ENCODE measurements around the gene ZNF512. TPM values are rescaled to one million over a fixed set of nuclear protein-coding genes. Genes with fewer than 3 reads are reported as not detected.
A peak's percentile ranks its signal among the peaks of the same experiment; 100 is the strongest.
"Not testable (repeated sequence)": the region's sequence is repeated elsewhere in the genome, so short reads cannot be mapped to it uniquely, and the experiment has no call there.

ZNF512 gene, protein sequence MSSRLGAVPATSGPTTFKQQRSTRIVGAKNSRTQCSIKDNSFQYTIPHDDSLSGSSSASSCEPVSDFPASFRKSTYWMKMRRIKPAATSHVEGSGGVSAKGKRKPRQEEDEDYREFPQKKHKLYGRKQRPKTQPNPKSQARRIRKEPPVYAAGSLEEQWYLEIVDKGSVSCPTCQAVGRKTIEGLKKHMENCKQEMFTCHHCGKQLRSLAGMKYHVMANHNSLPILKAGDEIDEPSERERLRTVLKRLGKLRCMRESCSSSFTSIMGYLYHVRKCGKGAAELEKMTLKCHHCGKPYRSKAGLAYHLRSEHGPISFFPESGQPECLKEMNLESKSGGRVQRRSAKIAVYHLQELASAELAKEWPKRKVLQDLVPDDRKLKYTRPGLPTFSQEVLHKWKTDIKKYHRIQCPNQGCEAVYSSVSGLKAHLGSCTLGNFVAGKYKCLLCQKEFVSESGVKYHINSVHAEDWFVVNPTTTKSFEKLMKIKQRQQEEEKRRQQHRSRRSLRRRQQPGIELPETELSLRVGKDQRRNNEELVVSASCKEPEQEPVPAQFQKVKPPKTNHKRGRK
- total RNA-seq = 23.5 TPM

DNA sequence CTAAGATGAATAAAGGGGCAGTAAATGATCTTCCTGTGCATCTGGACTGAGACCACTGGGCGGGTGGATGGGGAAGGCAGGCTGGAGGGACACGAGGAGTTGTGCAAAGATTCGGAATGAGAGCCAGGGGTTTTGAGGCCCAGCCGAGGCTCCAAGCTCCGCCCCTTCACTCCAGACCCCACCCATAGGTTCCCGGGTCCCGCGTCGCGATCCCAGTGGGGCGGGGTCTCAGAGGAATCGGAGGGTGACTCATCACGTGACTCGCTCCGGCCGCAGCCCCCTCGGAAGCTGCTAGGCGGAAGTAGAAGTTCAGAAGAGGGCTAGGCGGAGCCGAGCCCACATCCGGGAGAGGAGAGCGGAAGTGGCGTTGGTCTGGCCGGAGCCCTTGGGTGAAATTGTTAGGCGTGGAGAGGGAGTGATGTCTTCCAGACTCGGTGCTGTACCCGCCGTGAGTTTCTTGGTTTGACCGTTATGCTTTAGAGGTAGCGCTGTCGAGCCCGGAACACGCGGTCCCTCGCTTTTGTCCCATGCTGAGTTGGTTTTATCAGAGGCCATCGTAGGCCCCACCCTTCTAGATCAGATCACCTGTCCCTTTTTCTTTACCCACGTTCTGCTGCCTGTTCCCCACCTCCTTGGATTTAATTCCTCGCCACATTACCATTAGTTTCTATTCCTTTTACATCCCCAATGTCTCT lies at the start of gene ZNF512:
ZNF512 (plus strand) TSS at position 348 of the 695 bp plus-strand sequence; CDS start at position 419, 71 bp downstream.
- Histone ChIP-seq H3K36me3 (ENCODE audit: control insufficient read depth in 3 of 3, insufficient read depth in 3 of 3, low read length in 3 of 3) (no peaks in the 10 kb centered on the region), H3K9me3 (ENCODE audit: control insufficient read depth in 3 of 3, low read length in 3 of 3) (peaks cover 2 to 10% (median 6%) of the 10 kb centered on the region in 3 donors), H3K4me3 (ENCODE audit: low read length in 3 of 3) (peak within 1 kb of the TSS; percentile 68 to 96 (median 74)), H3K27me3 (ENCODE audit: control insufficient read depth in 3 of 3, insufficient read depth in 3 of 3, low read length in 3 of 3) (no peaks in the 10 kb centered on the region), H3K27ac (ENCODE audit: low read depth, low read length) (peak within 1 kb of the TSS; percentile 64), H3K4me1 (ENCODE audit: control insufficient read depth in 3 of 3, insufficient read depth in 3 of 3, low read length in 3 of 3) (peaks cover 9 to 23% (median 13%) of the 10 kb centered on the region in 3 donors), H3K9ac (ENCODE audit: low read depth in 1 of 3, low read length in 3 of 3) (peak within 1 kb of the TSS; percentile 58 to 86 (median 62))

DNA sequence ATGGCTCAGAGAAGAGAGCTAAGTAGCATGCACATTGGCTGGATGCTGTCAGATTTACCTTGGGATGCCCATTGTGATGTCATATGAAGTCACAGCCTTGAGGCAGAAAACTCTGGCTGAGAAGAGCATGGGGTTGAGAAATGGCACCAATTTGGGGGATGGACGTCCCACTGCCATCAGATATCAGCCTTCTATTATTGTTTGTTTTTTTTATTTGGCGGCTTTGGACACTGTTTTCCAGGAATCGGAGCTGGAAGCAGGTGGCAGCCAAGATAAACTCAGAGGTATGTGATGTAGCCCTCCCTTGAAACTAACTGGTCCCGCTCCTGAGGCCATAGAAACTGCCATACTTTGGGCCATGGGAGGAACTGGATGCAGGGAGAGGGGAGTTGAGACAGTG lies 45.6 kb upstream of the ZNF512 start:
- no peaks in the 10 kb centered on the region for H3K36me3 ChIP-seq (ENCODE audit: control insufficient read depth in 3 of 3, insufficient read depth in 3 of 3, low read length in 3 of 3)
- no peak overlapping the region for H3K4me3 ChIP-seq (ENCODE audit: low read length in 3 of 3)
- no peaks in the 10 kb centered on the region for H3K9me3 ChIP-seq (ENCODE audit: control insufficient read depth in 3 of 3, low read length in 3 of 3)
- H3K9ac ChIP-seq (ENCODE audit: low read depth in 1 of 3, low read length in 3 of 3) = no peak overlapping the region
- peaks cover 0 to 6% (median 2%) of the 10 kb centered on the region in 3 donors for H3K27me3 ChIP-seq (ENCODE audit: control insufficient read depth in 3 of 3, insufficient read depth in 3 of 3, low read length in 3 of 3)
- H3K4me1 ChIP-seq (ENCODE audit: control insufficient read depth in 3 of 3, insufficient read depth in 3 of 3, low read length in 3 of 3) = no peaks in the 10 kb centered on the region
- H3K27ac ChIP-seq (ENCODE audit: low read depth, low read length) = no peak overlapping the region

DNA sequence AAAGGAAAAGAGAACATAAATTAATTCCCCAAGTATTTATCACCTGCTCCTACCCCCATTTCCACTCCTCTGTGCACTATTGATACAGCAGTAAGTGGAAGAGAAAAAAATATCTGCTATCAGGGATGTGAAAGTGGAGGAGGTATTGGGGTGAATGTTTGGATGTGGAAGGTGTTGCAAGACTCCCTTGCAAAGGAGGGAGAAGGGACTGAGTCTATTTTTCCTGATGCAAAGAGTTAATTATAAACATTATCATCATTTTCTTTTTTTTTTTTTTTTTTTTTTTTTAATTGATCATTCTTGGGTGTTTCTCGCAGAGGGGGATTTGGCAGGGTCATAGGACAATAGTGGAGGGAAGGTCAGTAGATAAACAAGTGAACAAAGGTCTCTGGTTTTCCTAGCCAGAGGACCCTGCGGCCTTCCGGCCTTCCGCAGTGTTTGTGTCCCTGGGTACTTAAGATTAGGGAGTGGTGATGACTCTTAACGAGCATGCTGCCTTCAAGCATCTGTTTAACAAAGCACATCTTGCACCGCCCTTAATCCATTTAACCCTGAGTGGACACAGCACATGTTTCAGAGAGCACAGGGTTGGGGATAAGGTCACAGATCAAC lies 43.9 kb upstream of the ZNF512 start:
- H3K36me3 ChIP-seq (ENCODE audit: control insufficient read depth in 3 of 3, insufficient read depth in 3 of 3, low read length in 3 of 3); H3K9ac ChIP-seq (ENCODE audit: low read depth in 1 of 3, low read length in 3 of 3); H3K9me3 ChIP-seq (ENCODE audit: control insufficient read depth in 3 of 3, low read length in 3 of 3); H3K4me1 ChIP-seq (ENCODE audit: control insufficient read depth in 3 of 3, insufficient read depth in 3 of 3, low read length in 3 of 3); H3K27ac ChIP-seq (ENCODE audit: low read depth, low read length); H3K27me3 ChIP-seq (ENCODE audit: control insufficient read depth in 3 of 3, insufficient read depth in 3 of 3, low read length in 3 of 3); H3K4me3 ChIP-seq (ENCODE audit: low read length in 3 of 3): not testable (repeated sequence)

DNA sequence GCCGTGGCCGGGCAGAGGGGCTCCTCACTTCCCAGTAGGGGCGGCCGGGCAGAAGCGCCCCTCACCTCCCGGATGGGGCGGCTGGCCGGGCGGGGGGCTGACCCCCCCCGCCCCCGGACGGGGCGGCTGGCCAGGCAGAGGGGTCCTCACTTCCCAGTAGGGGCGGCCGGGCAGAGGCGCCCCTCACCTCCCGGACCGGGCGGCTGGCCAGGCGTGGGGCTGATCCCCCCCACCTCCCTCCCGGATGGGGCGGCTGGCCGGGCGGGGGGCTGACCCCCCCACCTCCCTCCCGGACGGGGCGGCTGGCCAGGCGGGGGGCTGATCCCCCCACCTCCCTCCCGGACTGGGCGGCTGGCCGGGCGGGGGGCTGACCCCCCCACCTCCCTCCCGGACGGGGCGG lies 43.2 kb upstream of the ZNF512 start:
- H3K27ac ChIP-seq (ENCODE audit: low read depth, low read length); H3K4me3 ChIP-seq (ENCODE audit: low read length in 3 of 3); H3K9ac ChIP-seq (ENCODE audit: low read depth in 1 of 3, low read length in 3 of 3); H3K27me3 ChIP-seq (ENCODE audit: control insufficient read depth in 3 of 3, insufficient read depth in 3 of 3, low read length in 3 of 3); H3K4me1 ChIP-seq (ENCODE audit: control insufficient read depth in 3 of 3, insufficient read depth in 3 of 3, low read length in 3 of 3); H3K9me3 ChIP-seq (ENCODE audit: control insufficient read depth in 3 of 3, low read length in 3 of 3); H3K36me3 ChIP-seq (ENCODE audit: control insufficient read depth in 3 of 3, insufficient read depth in 3 of 3, low read length in 3 of 3): not testable (repeated sequence)

DNA sequence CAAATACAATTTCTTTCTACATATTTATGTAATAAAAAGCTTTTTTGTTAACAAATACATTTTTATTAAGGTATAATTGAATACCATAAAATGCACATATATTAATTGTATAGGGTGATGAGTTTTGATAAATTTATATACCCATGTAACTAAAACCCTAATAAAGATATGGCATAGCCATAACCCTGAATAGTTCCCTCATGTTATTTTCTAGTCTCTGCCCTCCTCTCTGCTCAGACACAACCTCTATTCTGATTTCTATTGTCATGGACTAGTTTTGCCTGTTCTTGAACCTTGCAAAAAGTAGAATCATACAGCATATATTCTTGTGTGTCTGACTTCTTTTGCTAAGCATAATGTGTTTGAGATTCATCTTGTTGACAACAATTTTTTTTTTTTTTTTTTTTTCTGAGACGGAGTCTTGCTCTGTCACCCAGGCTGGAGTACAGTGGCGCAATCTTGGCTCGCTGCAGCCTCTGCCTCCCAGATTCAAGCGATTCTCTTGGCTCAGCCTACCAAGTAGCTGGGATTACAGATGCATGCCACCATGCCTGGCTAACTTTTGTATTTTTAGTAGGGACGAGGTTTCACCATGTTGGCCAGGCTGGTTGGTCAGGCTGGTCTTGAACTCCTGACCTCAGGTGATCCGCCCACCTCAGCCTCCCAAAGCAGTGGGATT lies 38.6 kb upstream of the ZNF512 start:
- H3K4me3 ChIP-seq (ENCODE audit: low read length in 3 of 3) = no peak overlapping the region

DNA sequence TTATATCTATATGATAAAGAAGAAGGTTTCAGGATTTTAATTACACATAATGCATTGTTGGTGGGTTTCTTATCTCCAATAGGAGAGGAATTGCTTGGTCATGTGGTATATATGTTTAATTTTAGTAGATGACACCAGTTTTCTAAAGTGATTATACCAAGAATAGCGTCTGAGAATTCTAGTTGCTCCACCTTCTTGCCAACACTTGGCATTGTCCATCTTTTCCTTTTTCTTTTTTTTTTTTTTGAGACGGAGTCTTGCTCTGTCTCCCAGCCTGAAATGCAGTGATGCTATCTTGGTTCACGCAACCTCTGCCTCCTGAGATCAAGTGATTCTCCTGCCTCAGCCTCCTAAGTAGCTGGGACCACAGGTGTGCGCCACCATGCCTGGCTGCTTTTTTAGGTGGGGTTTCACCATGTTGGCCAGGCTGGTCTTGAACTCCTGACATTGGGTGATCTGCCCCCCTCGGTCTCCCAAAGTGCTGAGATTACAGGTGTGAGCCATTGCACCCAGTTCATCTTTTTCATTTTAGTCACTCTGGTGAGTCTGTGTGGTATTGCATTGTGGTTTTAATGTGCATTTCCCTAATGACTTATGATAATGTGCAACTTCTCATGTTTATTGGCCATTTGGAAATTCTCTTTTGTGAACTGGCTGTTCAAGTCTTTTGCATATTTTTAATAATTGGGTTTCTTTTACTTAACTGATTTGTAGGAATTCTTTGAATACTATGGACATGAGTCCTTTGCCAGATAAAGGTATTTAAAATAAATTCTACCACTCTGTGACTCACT lies 37.3 kb upstream of the ZNF512 start:
- H3K9me3 ChIP-seq (ENCODE audit: control insufficient read depth in 3 of 3, low read length in 3 of 3) = peaks cover 0 to 3% (median 0%) of the 10 kb centered on the region in 3 donors
- no peaks in the 10 kb centered on the region for H3K27me3 ChIP-seq (ENCODE audit: control insufficient read depth in 3 of 3, insufficient read depth in 3 of 3, low read length in 3 of 3)
- H3K9ac ChIP-seq (ENCODE audit: low read depth in 1 of 3, low read length in 3 of 3) = no peak overlapping the region
- no peaks in the 10 kb centered on the region for H3K36me3 ChIP-seq (ENCODE audit: control insufficient read depth in 3 of 3, insufficient read depth in 3 of 3, low read length in 3 of 3)
- no peak overlapping the region for H3K27ac ChIP-seq (ENCODE audit: low read depth, low read length)
- H3K4me3 ChIP-seq (ENCODE audit: low read length in 3 of 3) = no peak overlapping the region
- H3K4me1 ChIP-seq (ENCODE audit: control insufficient read depth in 3 of 3, insufficient read depth in 3 of 3, low read length in 3 of 3) = no peaks in the 10 kb centered on the region

More for the DNA sequence above, 38.6 kb upstream of the ZNF512 start:
- H3K4me1 ChIP-seq (ENCODE audit: control insufficient read depth in 3 of 3, insufficient read depth in 3 of 3, low read length in 3 of 3) = no peaks in the 10 kb centered on the region
- H3K36me3 ChIP-seq (ENCODE audit: control insufficient read depth in 3 of 3, insufficient read depth in 3 of 3, low read length in 3 of 3) = no peaks in the 10 kb centered on the region
- H3K9ac ChIP-seq (ENCODE audit: low read depth in 1 of 3, low read length in 3 of 3) = no peak overlapping the region
- H3K27me3 ChIP-seq (ENCODE audit: control insufficient read depth in 3 of 3, insufficient read depth in 3 of 3, low read length in 3 of 3) = no peaks in the 10 kb centered on the region
- H3K27ac ChIP-seq (ENCODE audit: low read depth, low read length) = no peak overlapping the region
- H3K9me3 ChIP-seq (ENCODE audit: control insufficient read depth in 3 of 3, low read length in 3 of 3) = peaks cover 0 to 3% (median 0%) of the 10 kb centered on the region in 3 donors

DNA sequence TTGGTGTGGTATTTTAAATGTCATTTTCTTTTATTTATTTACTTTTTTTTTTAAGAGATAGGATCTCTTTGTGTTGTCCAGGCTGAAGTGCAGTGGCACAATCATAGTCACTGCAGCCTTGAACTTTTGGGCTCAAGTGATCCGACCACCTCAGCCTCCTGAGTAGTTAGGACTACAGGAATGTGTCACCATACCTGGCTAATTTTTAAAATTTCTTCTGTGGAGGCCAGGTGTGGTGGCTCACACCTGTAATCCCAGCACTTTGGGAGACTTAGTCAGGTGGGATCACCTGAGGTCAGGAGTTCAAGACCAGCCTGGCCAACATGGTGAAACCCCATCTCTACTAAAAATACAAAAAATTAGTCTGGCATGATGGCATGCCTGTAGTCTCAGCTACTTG lies 33.5 kb upstream of the ZNF512 start:
- H3K9me3 ChIP-seq (ENCODE audit: control insufficient read depth in 3 of 3, low read length in 3 of 3) = peaks cover 0 to 3% (median 0%) of the 10 kb centered on the region in 3 donors
- no peak overlapping the region for H3K4me3 ChIP-seq (ENCODE audit: low read length in 3 of 3)
- H3K27me3 ChIP-seq (ENCODE audit: control insufficient read depth in 3 of 3, insufficient read depth in 3 of 3, low read length in 3 of 3) = no peaks in the 10 kb centered on the region
- H3K27ac ChIP-seq (ENCODE audit: low read depth, low read length) = no peak overlapping the region
- no peaks in the 10 kb centered on the region for H3K4me1 ChIP-seq (ENCODE audit: control insufficient read depth in 3 of 3, insufficient read depth in 3 of 3, low read length in 3 of 3)
- no peak overlapping the region for H3K9ac ChIP-seq (ENCODE audit: low read depth in 1 of 3, low read length in 3 of 3)
- no peaks in the 10 kb centered on the region for H3K36me3 ChIP-seq (ENCODE audit: control insufficient read depth in 3 of 3, insufficient read depth in 3 of 3, low read length in 3 of 3)

DNA sequence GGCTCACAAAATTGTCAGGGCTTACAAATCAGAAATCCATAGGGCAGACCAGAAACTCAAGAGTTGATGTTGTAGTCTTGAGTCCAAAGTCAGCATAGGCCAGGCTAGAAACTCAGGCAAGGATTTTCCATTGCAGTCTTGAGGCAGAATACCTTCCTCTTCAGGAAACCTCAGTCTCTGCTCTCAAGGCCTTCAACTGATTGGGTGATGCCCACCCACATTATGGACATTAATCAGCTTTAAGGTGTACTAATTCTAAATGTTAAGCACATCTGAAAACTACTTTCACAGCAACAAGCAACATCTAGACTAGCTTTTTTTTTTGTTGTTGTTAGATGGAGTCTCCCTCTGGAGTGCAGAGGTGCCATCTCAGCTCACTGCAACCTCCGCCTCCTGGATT lies 31.3 kb upstream of the ZNF512 start:
- H3K4me3 ChIP-seq (ENCODE audit: low read length in 3 of 3) = no peak overlapping the region
- H3K9me3 ChIP-seq (ENCODE audit: control insufficient read depth in 3 of 3, low read length in 3 of 3) = peaks cover 0 to 1% (median 0%) of the 10 kb centered on the region in 3 donors
- no peak overlapping the region for H3K27ac ChIP-seq (ENCODE audit: low read depth, low read length)
- no peaks in the 10 kb centered on the region for H3K4me1 ChIP-seq (ENCODE audit: control insufficient read depth in 3 of 3, insufficient read depth in 3 of 3, low read length in 3 of 3)
- no peak overlapping the region for H3K9ac ChIP-seq (ENCODE audit: low read depth in 1 of 3, low read length in 3 of 3)
- no peaks in the 10 kb centered on the region for H3K27me3 ChIP-seq (ENCODE audit: control insufficient read depth in 3 of 3, insufficient read depth in 3 of 3, low read length in 3 of 3)
- H3K36me3 ChIP-seq (ENCODE audit: control insufficient read depth in 3 of 3, insufficient read depth in 3 of 3, low read length in 3 of 3) = no peaks in the 10 kb centered on the region

DNA sequence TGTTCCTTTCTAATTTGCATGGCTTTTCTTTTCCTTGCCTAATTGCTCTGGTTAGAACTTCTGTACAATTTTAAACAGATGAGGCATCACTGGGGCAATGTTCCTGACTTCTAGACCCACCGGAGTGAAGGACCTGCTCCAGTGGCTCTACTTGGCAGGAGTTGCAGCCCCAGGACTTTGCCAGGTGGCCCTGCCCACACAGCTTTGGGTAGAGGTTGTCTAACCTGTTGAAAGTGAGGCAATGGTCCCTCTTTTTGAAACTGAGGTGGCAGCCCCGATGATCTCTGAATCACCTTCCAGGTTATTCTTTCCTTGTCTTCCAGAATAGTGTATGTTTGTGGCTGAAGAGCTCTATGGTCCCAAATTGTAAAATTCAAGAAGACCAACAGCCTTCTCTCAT lies 29.9 kb upstream of the ZNF512 start:
- Histone ChIP-seq H3K36me3 (ENCODE audit: control insufficient read depth in 3 of 3, insufficient read depth in 3 of 3, low read length in 3 of 3) (no peaks in the 10 kb centered on the region), H3K27ac (ENCODE audit: low read depth, low read length) (no peak overlapping the region), H3K9ac (ENCODE audit: low read depth in 1 of 3, low read length in 3 of 3) (no peak overlapping the region), H3K4me3 (ENCODE audit: low read length in 3 of 3) (no peak overlapping the region), H3K4me1 (ENCODE audit: control insufficient read depth in 3 of 3, insufficient read depth in 3 of 3, low read length in 3 of 3) (no peaks in the 10 kb centered on the region), H3K27me3 (ENCODE audit: control insufficient read depth in 3 of 3, insufficient read depth in 3 of 3, low read length in 3 of 3) (no peaks in the 10 kb centered on the region), H3K9me3 (ENCODE audit: control insufficient read depth in 3 of 3, low read length in 3 of 3) (no peaks in the 10 kb centered on the region)
